HCT116 (cell line): ENCODE measurements around the gene THOC6. TPM values are rescaled to one million over a fixed set of nuclear protein-coding genes. Genes with fewer than 3 reads are reported as not detected.

Source experiments
- ATAC-seq: fragments of 200-7000 bp; cut with Tn5 transposase; 2 replicates; pipeline ENCODE4 v1.9.1; 2020; ENCODE audit warnings: mild to moderate bottlenecking, moderate library complexity
- BruUV-seq: library from RNA; stranded (reverse); fragments of 400-500 nt; replicated peaks from 2 replicates; lab custom pipeline; 2021; lab: Mats Ljungman, UMichigan
- CTCF ChIA-PET: fragments of 300-600 bp; sonication (Branson Sonifier 250); formaldehyde crosslinking; loops from one replicate; lab custom pipeline; 2021; ENCODE audit warnings: antibody characterized with exemption; lab: Charles Lee
- POLR2A ChIA-PET: fragments of 300-600, 350-600 bp; sonication (Branson Sonifier 250); formaldehyde crosslinking; loops from one replicate; lab custom pipeline; 2021; ENCODE audit warnings: antibody characterized with exemption; lab: Charles Lee
- RAD21 ChIA-PET, 2 experiments: fragments of 300-600 bp; sonication (Branson Sonifier 250); formaldehyde crosslinking; loops; one replicate each; lab custom pipeline; 2023; ENCODE audit warnings: low total read pairs in 2 of 2; ENCODE audit not compliant: uncharacterized antibody in 2 of 2, unreplicated experiment in 2 of 2, low non-redundant PET in 1 of 2; lab: Charles Lee
- DNase-seq: peaks from one replicate; pipeline ENCODE4 v3.0.0-alpha.2; 2010; ENCODE audit warnings: low read depth, low spot score
- H2AFZ ChIP-seq: fragments of 200-600 bp; shearing (Covaris generic), sonication (generic); 2 replicates; pipeline ENCODE4 v1.6.1; 2017; ENCODE audit warnings: low read depth, mixed run types, mixed read lengths, antibody characterized with exemption, low read length; ENCODE audit not compliant: poor library complexity, severe bottlenecking
- H3K27ac ChIP-seq: 2 replicates; pipeline ENCODE4 v1.5.1; 2012; ENCODE audit warnings: low read depth, low read length
- H3K27me3 ChIP-seq: fragments of 200-600 bp; sonication (generic); 2 replicates; pipeline ENCODE4 v1.6.1; 2016; ENCODE audit warnings: mixed run types, low read length, mixed read lengths; ENCODE audit not compliant: insufficient read depth
- H3K36me3 ChIP-seq, 2 experiments: fragments of 200-500 bp in 1 of 2; fragments of 200-600 bp in 1 of 2; sonication (Bioruptor generic) in 1 of 2; sonication (generic) in 1 of 2; 2 replicates each; pipeline versions ENCODE4 v1.5.1 to v1.6.1; 2014 to 2016; ENCODE audit warnings: low read length in 2 of 2, inconsistent platforms in 1 of 2, mixed read lengths in 1 of 2, mixed run types in 1 of 2; ENCODE audit not compliant: insufficient read depth in 2 of 2, control insufficient read depth in 1 of 2
- H3K4me1 ChIP-seq, 2 experiments: fragments of 200-600 bp in 1 of 2; sonication (generic) in 1 of 2; 2 replicates each; pipeline versions ENCODE4 v1.5.1 to v1.6.1; 2012 to 2017; ENCODE audit warnings: low read length in 2 of 2, inconsistent platforms in 1 of 2, mild to moderate bottlenecking in 1 of 2, mixed read lengths in 1 of 2, mixed run types in 1 of 2, moderate library complexity in 1 of 2; ENCODE audit not compliant: insufficient read depth in 2 of 2, control insufficient read depth in 1 of 2
- H3K4me2 ChIP-seq: fragments of 200-600 bp; sonication (generic); 2 replicates; pipeline ENCODE4 v1.6.1; 2017; ENCODE audit warnings: mixed run types, low read length, mixed read lengths
- H3K4me3 ChIP-seq, 2 experiments: fragments of 200-600 bp in 1 of 2; sonication (generic) in 1 of 2; replicated peaks in 1 of 2; 2 replicates each; pipeline ENCODE4 v1.5.1; 2011 to 2016; ENCODE audit warnings: low read length in 2 of 2, control low read depth in 1 of 2, low read depth in 1 of 2, mild to moderate bottlenecking in 1 of 2, mixed read lengths in 1 of 2, mixed run types in 1 of 2
- H3K79me2 ChIP-seq: fragments of 200-600 bp; sonication (generic); 2 replicates; pipeline ENCODE4 v1.6.1; 2017; ENCODE audit warnings: mild to moderate bottlenecking, mixed run types, low read length, moderate library complexity, mixed read lengths; ENCODE audit not compliant: insufficient read depth
- H3K9ac ChIP-seq: fragments of 200-600 bp; sonication (generic); 2 replicates; pipeline ENCODE4 v1.6.1; 2016; ENCODE audit warnings: low read length, mixed read lengths
- H3K9me2 ChIP-seq: fragments of 200-600 bp; sonication (generic), shearing (Covaris generic); 2 replicates; pipeline ENCODE4 v1.6.1; 2017; ENCODE audit warnings: mixed run types, mild to moderate bottlenecking, moderate library complexity; ENCODE audit not compliant: insufficient read depth
- H3K9me3 ChIP-seq, 2 experiments: fragments of 200-500 bp in 1 of 2; fragments of 200-600 bp in 1 of 2; sonication (Bioruptor generic) in 1 of 2; sonication (generic) in 1 of 2; 2 replicates each; pipeline ENCODE4 v1.6.1; 2014 to 2017; ENCODE audit warnings: low read length in 2 of 2, mixed read lengths in 2 of 2, inconsistent platforms in 1 of 2, low read depth in 1 of 2, mild to moderate bottlenecking in 1 of 2, mixed run types in 1 of 2, moderate library complexity in 1 of 2; ENCODE audit not compliant: control insufficient read depth in 1 of 2, insufficient read depth in 1 of 2
- H4K20me1 ChIP-seq: fragments of 200-600 bp; sonication (generic), shearing (Covaris generic); 2 replicates; pipeline ENCODE4 v1.6.1; 2017; ENCODE audit warnings: mixed run types, mild to moderate bottlenecking, moderate library complexity; ENCODE audit not compliant: insufficient read depth
- ATF3 ChIP-seq: IDR thresholded peaks from 2 replicates; pipeline ENCODE4 v1.6.1; 2012
- CBX3 ChIP-seq: IDR thresholded peaks from 2 replicates; pipeline ENCODE4 v1.6.1; 2012; ENCODE audit warnings: low read depth
- CEBPB ChIP-seq: IDR thresholded peaks from 2 replicates; pipeline ENCODE4 v1.6.1; 2012; ENCODE audit warnings: low read depth
- ELF1 ChIP-seq: IDR thresholded peaks from 2 replicates; pipeline ENCODE4 v1.6.1; 2012; ENCODE audit warnings: low read depth, borderline replicate concordance
- JUND ChIP-seq: IDR thresholded peaks from 2 replicates; pipeline ENCODE4 v1.6.1; 2012
- MAX ChIP-seq: IDR thresholded peaks from 2 replicates; pipeline ENCODE4 v1.6.1; 2012
- POLR2A ChIP-seq: IDR thresholded peaks from 2 replicates; pipeline ENCODE4 v1.7.0; 2011; ENCODE audit warnings: borderline replicate concordance; ENCODE audit not compliant: insufficient read depth, insufficient read length; ENCODE audit errors: extremely low read depth
- RAD21 ChIP-seq: IDR thresholded peaks from 2 replicates; pipeline ENCODE4 v1.6.1; 2012; ENCODE audit warnings: low read depth, mild to moderate bottlenecking
- REST ChIP-seq: IDR thresholded peaks from 2 replicates; pipeline ENCODE4 v1.6.1; 2012; ENCODE audit warnings: low read depth
- SIN3A ChIP-seq: IDR thresholded peaks from 2 replicates; pipeline ENCODE4 v1.6.1; 2012; ENCODE audit warnings: low read depth
- SP1 ChIP-seq: IDR thresholded peaks from 2 replicates; pipeline ENCODE4 v1.6.1; 2012; ENCODE audit warnings: low read depth
- SRF ChIP-seq: IDR thresholded peaks from 2 replicates; pipeline ENCODE4 v1.6.1; 2012; ENCODE audit warnings: low read depth
- YY1 ChIP-seq: IDR thresholded peaks from 2 replicates; pipeline ENCODE4 v1.6.1; 2011; ENCODE audit warnings: low read length, low read depth, moderate library complexity, mild to moderate bottlenecking; ENCODE audit not compliant: insufficient replicate concordance; ENCODE audit errors: extremely low read depth
- ZFX ChIP-seq: fragments of 450-650 bp; IDR thresholded peaks from 2 replicates; pipeline ENCODE4 v1.6.1; 2017
- intact Hi-C: fragments of 100-400 bp; cut with micrococcal nuclease; formaldehyde crosslinking; loops from 2 replicates; pipeline ENCODE4 v1.10.0; 2022
- total RNA-seq: library from RNA; stranded (reverse); gene quantifications from one replicate; pipeline ENCODE4 v1.2.1, GENCODE V29; 2021; ENCODE audit not compliant: unreplicated experiment
- TF ChIP-seq, protein P1 (sequence below): IDR thresholded peaks from 2 replicates; pipeline ENCODE4 v1.6.1; 2011; ENCODE audit warnings: mild to moderate bottlenecking, low read length, moderate library complexity; ENCODE audit not compliant: insufficient replicate concordance; ENCODE audit errors: extremely low read depth

THOC6 gene
- total RNA-seq, 1 experiment from 2014 or later = 62.9 TPM

DNA sequence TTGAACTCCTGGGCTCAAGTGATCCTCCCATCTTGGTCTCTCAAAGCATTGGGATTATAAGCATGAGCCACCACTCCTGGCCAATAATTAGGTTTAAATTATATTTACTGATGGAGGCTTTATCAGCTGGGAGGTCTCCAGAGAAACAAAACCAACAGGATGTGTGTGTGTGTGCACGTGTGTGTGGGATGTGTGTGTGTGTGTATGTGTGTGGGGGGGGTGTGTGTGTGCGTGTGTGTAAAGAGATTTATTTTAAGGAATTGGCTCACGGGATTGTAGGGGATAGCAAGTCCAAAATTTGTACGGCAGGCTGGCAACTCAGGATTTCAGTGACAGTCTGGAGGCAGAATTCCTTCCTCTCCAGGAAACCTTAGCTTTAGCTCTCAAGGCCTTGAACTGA is 27.2 kb downstream of the THOC6 start:
- Histone ChIP-seq H2AFZ (no peak overlapping the region), H3K9ac (no peak overlapping the region), H3K9me3 (no peaks in the 10 kb centered on the region), H3K9me2 (no peaks in the 10 kb centered on the region), H3K4me3 (no peak overlapping the region), H3K4me1 (peaks cover 0 to 19% of the 10 kb centered on the region in 2 experiments; a peak in 1 of 4 replicates), H3K79me2 (no peaks in the 10 kb centered on the region), H3K4me2 (no peak overlapping the region), H3K27me3 (no peaks in the 10 kb centered on the region), H3K27ac (no peak overlapping the region), H3K36me3 (no peaks in the 10 kb centered on the region), H4K20me1 (no peaks in the 10 kb centered on the region)
- POLR2A ChIA-PET = interaction anchor here (1.3 kb wide), 1 partner anchor 11 kb away, joined by 3 read pairs; no protein-coding TSS in a partner anchor
- intact Hi-C loops = loop anchor here (10.0 kb wide), 1 partner anchor 124 kb away; no protein-coding TSS in a partner anchor
- CTCF ChIA-PET = interaction anchor here (4.3 kb wide), 1 partner anchor 8 kb away, joined by 16 read pairs; no protein-coding TSS in a partner anchor
- no peak for ATAC-seq
- RAD21 ChIA-PET = no interaction called here
- no peak for DNase-seq
- TF ChIP-seq REST = no peak
- no peak for TF ChIP-seq YY1
- TF ChIP-seq ELF1 = no peak
- no peak for TF ChIP-seq ATF3
- no peak for TF ChIP-seq RAD21
- TF ChIP-seq MAX = no peak
- TF ChIP-seq JUND = no peak
- no peak for TF ChIP-seq SP1
- TF ChIP-seq, protein P1, sequence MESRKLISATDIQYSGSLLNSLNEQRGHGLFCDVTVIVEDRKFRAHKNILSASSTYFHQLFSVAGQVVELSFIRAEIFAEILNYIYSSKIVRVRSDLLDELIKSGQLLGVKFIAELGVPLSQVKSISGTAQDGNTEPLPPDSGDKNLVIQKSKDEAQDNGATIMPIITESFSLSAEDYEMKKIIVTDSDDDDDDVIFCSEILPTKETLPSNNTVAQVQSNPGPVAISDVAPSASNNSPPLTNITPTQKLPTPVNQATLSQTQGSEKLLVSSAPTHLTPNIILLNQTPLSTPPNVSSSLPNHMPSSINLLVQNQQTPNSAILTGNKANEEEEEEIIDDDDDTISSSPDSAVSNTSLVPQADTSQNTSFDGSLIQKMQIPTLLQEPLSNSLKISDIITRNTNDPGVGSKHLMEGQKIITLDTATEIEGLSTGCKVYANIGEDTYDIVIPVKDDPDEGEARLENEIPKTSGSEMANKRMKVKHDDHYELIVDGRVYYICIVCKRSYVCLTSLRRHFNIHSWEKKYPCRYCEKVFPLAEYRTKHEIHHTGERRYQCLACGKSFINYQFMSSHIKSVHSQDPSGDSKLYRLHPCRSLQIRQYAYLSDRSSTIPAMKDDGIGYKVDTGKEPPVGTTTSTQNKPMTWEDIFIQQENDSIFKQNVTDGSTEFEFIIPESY = no peak
- no peak for TF ChIP-seq ZFX
- no peak for TF ChIP-seq SRF
- TF ChIP-seq CBX3 = no peak
- no peak for TF ChIP-seq POLR2A
- TF ChIP-seq SIN3A = no peak
- TF ChIP-seq CEBPB = no peak
- BruUV-seq = no TSS peak
